HCT116 (cell line): ENCODE data around the gene NHSL1. TPM values are rescaled to one million over a fixed set of nuclear protein-coding genes. Genes with fewer than 3 reads are reported as not detected.

Experiments
- ATAC-seq: fragments of 200-7000 bp; cut with Tn5 transposase; 2 replicates; pipeline ENCODE4 v1.9.1; 2020; ENCODE audit warnings: mild to moderate bottlenecking, moderate library complexity
- BruUV-seq: library from RNA; stranded (reverse); fragments of 400-500 nt; replicated peaks from 2 replicates; lab custom pipeline; 2021; lab: Mats Ljungman, UMichigan
- CTCF ChIA-PET: fragments of 300-600 bp; sonication (Branson Sonifier 250); formaldehyde crosslinking; loops from one replicate; lab custom pipeline; 2021; ENCODE audit warnings: antibody characterized with exemption; lab: Charles Lee
- POLR2A ChIA-PET: fragments of 300-600, 350-600 bp; sonication (Branson Sonifier 250); formaldehyde crosslinking; loops from one replicate; lab custom pipeline; 2021; ENCODE audit warnings: antibody characterized with exemption; lab: Charles Lee
- RAD21 ChIA-PET, 2 experiments: fragments of 300-600 bp; sonication (Branson Sonifier 250); formaldehyde crosslinking; loops; one replicate each; lab custom pipeline; 2023; ENCODE audit warnings: low total read pairs in 2 of 2; ENCODE audit not compliant: uncharacterized antibody in 2 of 2, unreplicated experiment in 2 of 2, low non-redundant PET in 1 of 2; lab: Charles Lee
- DNase-seq: peaks from one replicate; pipeline ENCODE4 v3.0.0-alpha.2; 2010; ENCODE audit warnings: low read depth, low spot score
- H2AFZ ChIP-seq: fragments of 200-600 bp; shearing (Covaris generic), sonication (generic); 2 replicates; pipeline ENCODE4 v1.6.1; 2017; ENCODE audit warnings: low read depth, mixed run types, mixed read lengths, antibody characterized with exemption, low read length; ENCODE audit not compliant: poor library complexity, severe bottlenecking
- H3K27ac ChIP-seq: 2 replicates; pipeline ENCODE4 v1.5.1; 2012; ENCODE audit warnings: low read depth, low read length
- H3K27me3 ChIP-seq: fragments of 200-600 bp; sonication (generic); 2 replicates; pipeline ENCODE4 v1.6.1; 2016; ENCODE audit warnings: mixed run types, low read length, mixed read lengths; ENCODE audit not compliant: insufficient read depth
- H3K36me3 ChIP-seq, 2 experiments: fragments of 200-500 bp in 1 of 2; fragments of 200-600 bp in 1 of 2; sonication (Bioruptor generic) in 1 of 2; sonication (generic) in 1 of 2; 2 replicates each; pipeline versions ENCODE4 v1.5.1 to v1.6.1; 2014 to 2016; ENCODE audit warnings: low read length in 2 of 2, inconsistent platforms in 1 of 2, mixed read lengths in 1 of 2, mixed run types in 1 of 2; ENCODE audit not compliant: insufficient read depth in 2 of 2, control insufficient read depth in 1 of 2
- H3K4me1 ChIP-seq, 2 experiments: fragments of 200-600 bp in 1 of 2; sonication (generic) in 1 of 2; 2 replicates each; pipeline versions ENCODE4 v1.5.1 to v1.6.1; 2012 to 2017; ENCODE audit warnings: low read length in 2 of 2, inconsistent platforms in 1 of 2, mild to moderate bottlenecking in 1 of 2, mixed read lengths in 1 of 2, mixed run types in 1 of 2, moderate library complexity in 1 of 2; ENCODE audit not compliant: insufficient read depth in 2 of 2, control insufficient read depth in 1 of 2
- H3K4me2 ChIP-seq: fragments of 200-600 bp; sonication (generic); 2 replicates; pipeline ENCODE4 v1.6.1; 2017; ENCODE audit warnings: mixed run types, low read length, mixed read lengths
- H3K4me3 ChIP-seq, 2 experiments: fragments of 200-600 bp in 1 of 2; sonication (generic) in 1 of 2; replicated peaks in 1 of 2; 2 replicates each; pipeline ENCODE4 v1.5.1; 2011 to 2016; ENCODE audit warnings: low read length in 2 of 2, control low read depth in 1 of 2, low read depth in 1 of 2, mild to moderate bottlenecking in 1 of 2, mixed read lengths in 1 of 2, mixed run types in 1 of 2
- H3K79me2 ChIP-seq: fragments of 200-600 bp; sonication (generic); 2 replicates; pipeline ENCODE4 v1.6.1; 2017; ENCODE audit warnings: mild to moderate bottlenecking, mixed run types, low read length, moderate library complexity, mixed read lengths; ENCODE audit not compliant: insufficient read depth
- H3K9ac ChIP-seq: fragments of 200-600 bp; sonication (generic); 2 replicates; pipeline ENCODE4 v1.6.1; 2016; ENCODE audit warnings: low read length, mixed read lengths
- H3K9me2 ChIP-seq: fragments of 200-600 bp; sonication (generic), shearing (Covaris generic); 2 replicates; pipeline ENCODE4 v1.6.1; 2017; ENCODE audit warnings: mixed run types, mild to moderate bottlenecking, moderate library complexity; ENCODE audit not compliant: insufficient read depth
- H3K9me3 ChIP-seq, 2 experiments: fragments of 200-500 bp in 1 of 2; fragments of 200-600 bp in 1 of 2; sonication (Bioruptor generic) in 1 of 2; sonication (generic) in 1 of 2; 2 replicates each; pipeline ENCODE4 v1.6.1; 2014 to 2017; ENCODE audit warnings: low read length in 2 of 2, mixed read lengths in 2 of 2, inconsistent platforms in 1 of 2, low read depth in 1 of 2, mild to moderate bottlenecking in 1 of 2, mixed run types in 1 of 2, moderate library complexity in 1 of 2; ENCODE audit not compliant: control insufficient read depth in 1 of 2, insufficient read depth in 1 of 2
- H4K20me1 ChIP-seq: fragments of 200-600 bp; sonication (generic), shearing (Covaris generic); 2 replicates; pipeline ENCODE4 v1.6.1; 2017; ENCODE audit warnings: mixed run types, mild to moderate bottlenecking, moderate library complexity; ENCODE audit not compliant: insufficient read depth
- CBX3 ChIP-seq: IDR thresholded peaks from 2 replicates; pipeline ENCODE4 v1.6.1; 2012; ENCODE audit warnings: low read depth
- CEBPB ChIP-seq: IDR thresholded peaks from 2 replicates; pipeline ENCODE4 v1.6.1; 2012; ENCODE audit warnings: low read depth
- EZH2 ChIP-seq: fragments of 200-600 bp; sonication (generic); IDR thresholded peaks from 2 replicates; pipeline ENCODE4 v1.6.1; 2017; ENCODE audit warnings: antibody characterized with exemption, mixed run types
- EZH2phosphoT487 ChIP-seq: fragments of 200-600 bp; IDR thresholded peaks from 2 replicates; pipeline ENCODE4 v1.6.1; 2018; ENCODE audit warnings: antibody characterized with exemption, borderline replicate concordance
- FOSL1 ChIP-seq: IDR thresholded peaks from 2 replicates; pipeline ENCODE4 v1.6.1; 2012; ENCODE audit warnings: low read depth
- POLR2AphosphoS5 ChIP-seq: IDR thresholded peaks from 2 replicates; pipeline ENCODE4 v1.6.1; 2011; ENCODE audit warnings: mild to moderate bottlenecking, low read depth, low read length, moderate library complexity
- RAD21 ChIP-seq: IDR thresholded peaks from 2 replicates; pipeline ENCODE4 v1.6.1; 2012; ENCODE audit warnings: low read depth, mild to moderate bottlenecking
- REST ChIP-seq: IDR thresholded peaks from 2 replicates; pipeline ENCODE4 v1.6.1; 2012; ENCODE audit warnings: low read depth
- SP1 ChIP-seq: IDR thresholded peaks from 2 replicates; pipeline ENCODE4 v1.6.1; 2012; ENCODE audit warnings: low read depth
- SRF ChIP-seq: IDR thresholded peaks from 2 replicates; pipeline ENCODE4 v1.6.1; 2012; ENCODE audit warnings: low read depth
- TCF7L2 ChIP-seq: IDR thresholded peaks from 2 replicates; pipeline ENCODE4 v1.7.0; 2011; ENCODE audit warnings: borderline replicate concordance, inconsistent platforms; ENCODE audit not compliant: insufficient read depth, insufficient read length; ENCODE audit errors: extremely low read depth
- YY1 ChIP-seq: IDR thresholded peaks from 2 replicates; pipeline ENCODE4 v1.6.1; 2011; ENCODE audit warnings: low read length, low read depth, moderate library complexity, mild to moderate bottlenecking; ENCODE audit not compliant: insufficient replicate concordance; ENCODE audit errors: extremely low read depth
- ZFX ChIP-seq: fragments of 450-650 bp; IDR thresholded peaks from 2 replicates; pipeline ENCODE4 v1.6.1; 2017
- ZNF274 ChIP-seq: fragments of 200-500 bp; sonication (Bioruptor generic); IDR thresholded peaks from 2 replicates; pipeline ENCODE4 v1.6.1; 2014; ENCODE audit warnings: mild to moderate bottlenecking, low read depth, low read length, inconsistent platforms
- intact Hi-C: fragments of 100-400 bp; cut with micrococcal nuclease; formaldehyde crosslinking; loops from 2 replicates; pipeline ENCODE4 v1.10.0; 2022
- total RNA-seq: library from RNA; stranded (reverse); gene quantifications from one replicate; pipeline ENCODE4 v1.2.1, GENCODE V29; 2021; ENCODE audit not compliant: unreplicated experiment
- TF ChIP-seq, protein P1 (sequence below), 3 experiments: fragments of 200-600 bp in 1 of 3; sonication (generic) in 1 of 3; IDR thresholded peaks in 2 of 3; conservative IDR thresholded peaks in 1 of 3; 2 replicates each; pipeline ENCODE4 v1.5.1; 2012 to 2017; ENCODE audit warnings: low read depth in 2 of 3, low read length in 2 of 3, antibody characterized with exemption in 1 of 3, borderline replicate concordance in 1 of 3, control low read depth in 1 of 3, mild to moderate bottlenecking in 1 of 3, mixed read lengths in 1 of 3, mixed run types in 1 of 3, moderate library complexity in 1 of 3; ENCODE audit not compliant: insufficient read depth in 1 of 3
- TF ChIP-seq, protein P2 (sequence below): IDR thresholded peaks from 2 replicates; pipeline ENCODE4 v1.6.1; 2012

NHSL1 gene
- total RNA-seq, 1 experiment from 2014 or later: 15.4 TPM

GRCh38 chr6:138492113-138492512 lies 7.2 kb downstream of the NHSL1 start:
- DNase-seq: no peak

GRCh38 chr6:138491017-138491416 lies 8.3 kb downstream of the NHSL1 start:
- H3K36me3 ChIP-seq: no peaks in the 10 kb centered on the region
- H3K9me3 ChIP-seq: no peaks in the 10 kb centered on the region
- ChIA-PET CTCF (no interaction called here), POLR2A (no interaction called here), RAD21 (no interaction called here)
- H3K9ac ChIP-seq: no peak overlapping the region
- no peak overlapping the region for H2AFZ ChIP-seq
- intact Hi-C loops: no loop called here
- no peak overlapping the region for H3K4me3 ChIP-seq
- H4K20me1 ChIP-seq: no peaks in the 10 kb centered on the region
- no peak overlapping the region for H3K4me2 ChIP-seq
- no peaks in the 10 kb centered on the region for H3K79me2 ChIP-seq
- no peaks in the 10 kb centered on the region for H3K9me2 ChIP-seq
- no peaks in the 10 kb centered on the region for H3K4me1 ChIP-seq
- no peak for DNase-seq
- H3K27me3 ChIP-seq: no peaks in the 10 kb centered on the region
- no peak overlapping the region for H3K27ac ChIP-seq
- BruUV-seq: no TSS peak
- ATAC-seq: no peak
- no peak for TF ChIP-seq RAD21
- TF ChIP-seq CEBPB: no peak
- no peak for TF ChIP-seq SRF
- TF ChIP-seq EZH2phosphoT487: no peak
- no peak for TF ChIP-seq TCF7L2
- TF ChIP-seq, protein P1, sequence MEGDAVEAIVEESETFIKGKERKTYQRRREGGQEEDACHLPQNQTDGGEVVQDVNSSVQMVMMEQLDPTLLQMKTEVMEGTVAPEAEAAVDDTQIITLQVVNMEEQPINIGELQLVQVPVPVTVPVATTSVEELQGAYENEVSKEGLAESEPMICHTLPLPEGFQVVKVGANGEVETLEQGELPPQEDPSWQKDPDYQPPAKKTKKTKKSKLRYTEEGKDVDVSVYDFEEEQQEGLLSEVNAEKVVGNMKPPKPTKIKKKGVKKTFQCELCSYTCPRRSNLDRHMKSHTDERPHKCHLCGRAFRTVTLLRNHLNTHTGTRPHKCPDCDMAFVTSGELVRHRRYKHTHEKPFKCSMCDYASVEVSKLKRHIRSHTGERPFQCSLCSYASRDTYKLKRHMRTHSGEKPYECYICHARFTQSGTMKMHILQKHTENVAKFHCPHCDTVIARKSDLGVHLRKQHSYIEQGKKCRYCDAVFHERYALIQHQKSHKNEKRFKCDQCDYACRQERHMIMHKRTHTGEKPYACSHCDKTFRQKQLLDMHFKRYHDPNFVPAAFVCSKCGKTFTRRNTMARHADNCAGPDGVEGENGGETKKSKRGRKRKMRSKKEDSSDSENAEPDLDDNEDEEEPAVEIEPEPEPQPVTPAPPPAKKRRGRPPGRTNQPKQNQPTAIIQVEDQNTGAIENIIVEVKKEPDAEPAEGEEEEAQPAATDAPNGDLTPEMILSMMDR (IDR thresholded peaks at IDR 0.05 in 2 of 3, conservative IDR thresholded peaks at IDR 0.05 in 1 of 3; ENCODE audit: borderline replicate concordance in 1 of 3, insufficient read depth in 1 of 3, low read depth in 2 of 3, low read length in 2 of 3): no peak
- TF ChIP-seq SP1: no peak
- no peak for TF ChIP-seq POLR2AphosphoS5
- TF ChIP-seq ZFX: no peak
- no peak for TF ChIP-seq EZH2
- no peak for TF ChIP-seq YY1
- TF ChIP-seq, protein P2, sequence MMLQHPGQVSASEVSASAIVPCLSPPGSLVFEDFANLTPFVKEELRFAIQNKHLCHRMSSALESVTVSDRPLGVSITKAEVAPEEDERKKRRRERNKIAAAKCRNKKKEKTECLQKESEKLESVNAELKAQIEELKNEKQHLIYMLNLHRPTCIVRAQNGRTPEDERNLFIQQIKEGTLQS: no peak
- no peak for TF ChIP-seq REST
- TF ChIP-seq CBX3: no peak
- no peak for TF ChIP-seq ZNF274

More at GRCh38 chr6:138492113-138492512, 7.2 kb downstream of the NHSL1 start:
- Histone ChIP-seq H3K79me2 (no peaks in the 10 kb centered on the region), H4K20me1 (no peaks in the 10 kb centered on the region), H3K4me3 (no peak overlapping the region), H3K27me3 (no peaks in the 10 kb centered on the region), H3K4me2 (no peak overlapping the region), H3K27ac (no peak overlapping the region), H2AFZ (no peak overlapping the region), H3K9ac (no peak overlapping the region), H3K9me2 (no peaks in the 10 kb centered on the region), H3K4me1 (no peaks in the 10 kb centered on the region), H3K9me3 (no peaks in the 10 kb centered on the region), H3K36me3 (no peaks in the 10 kb centered on the region; a peak in 1 of 4 replicates)
- ChIA-PET POLR2A (no interaction called here), RAD21 (no interaction called here), CTCF (no interaction called here)
- BruUV-seq: no TSS peak
- TF ChIP-seq EZH2: no peak
- no peak for TF ChIP-seq FOSL1
- intact Hi-C loops: no loop called here
- no peak for ATAC-seq
